Measurements from ENCODE around the gene STAB2.

Gene STAB2

DNA sequence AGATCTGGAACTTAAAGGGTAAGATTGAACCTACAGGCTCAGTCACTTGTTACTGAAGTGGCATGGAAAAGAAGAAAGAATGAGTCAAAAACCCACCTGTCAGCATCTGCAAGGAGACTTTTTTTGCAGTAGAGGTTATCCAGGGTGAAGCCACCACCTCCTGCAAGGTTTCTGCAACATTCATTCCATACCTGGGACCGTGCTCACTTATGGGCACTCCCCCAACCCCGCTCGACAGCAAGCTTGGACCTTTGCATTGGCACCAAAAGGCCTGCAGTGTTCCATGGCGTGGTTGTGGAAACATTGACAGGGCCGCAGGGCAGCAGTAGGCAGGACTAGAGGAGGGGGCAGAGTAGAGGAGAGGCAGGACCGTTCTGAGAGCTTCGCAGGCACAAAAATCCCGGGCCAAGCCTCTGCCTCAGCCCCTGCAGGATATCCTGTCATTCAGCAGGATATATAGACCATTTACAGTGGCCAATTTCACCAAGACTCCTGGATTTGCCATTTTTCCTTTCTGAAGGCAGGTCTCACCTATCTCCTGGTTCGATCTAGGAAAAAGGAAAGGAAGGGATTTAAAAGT is at the start of gene STAB2:
STAB2 (plus strand) TSS at position 483 of the 580 bp plus-strand sequence. CDS start 204 bp downstream, outside the sequence.
- DNase-seq: no peak

DNA sequence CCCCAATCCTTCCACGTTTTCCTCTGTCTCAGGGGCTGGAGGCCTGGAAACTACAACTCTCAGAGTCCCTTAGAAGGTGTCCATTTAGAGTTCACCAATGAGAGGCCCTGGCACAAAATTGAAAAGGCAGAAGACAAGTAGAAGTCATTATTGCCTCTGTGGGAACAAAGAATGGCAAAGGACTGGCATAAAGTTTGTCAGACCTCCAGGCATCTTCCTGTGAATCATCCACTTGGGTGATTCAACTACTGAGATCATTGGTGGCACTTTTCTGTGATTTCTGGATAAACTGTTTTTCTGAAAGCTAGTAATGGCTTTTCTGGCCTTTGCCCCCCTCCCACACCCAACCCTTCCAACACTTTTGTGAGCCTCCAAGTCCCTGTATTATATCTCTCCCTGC is 48.7 kb upstream of the STAB2 start:
- no peak for DNase-seq

DNA sequence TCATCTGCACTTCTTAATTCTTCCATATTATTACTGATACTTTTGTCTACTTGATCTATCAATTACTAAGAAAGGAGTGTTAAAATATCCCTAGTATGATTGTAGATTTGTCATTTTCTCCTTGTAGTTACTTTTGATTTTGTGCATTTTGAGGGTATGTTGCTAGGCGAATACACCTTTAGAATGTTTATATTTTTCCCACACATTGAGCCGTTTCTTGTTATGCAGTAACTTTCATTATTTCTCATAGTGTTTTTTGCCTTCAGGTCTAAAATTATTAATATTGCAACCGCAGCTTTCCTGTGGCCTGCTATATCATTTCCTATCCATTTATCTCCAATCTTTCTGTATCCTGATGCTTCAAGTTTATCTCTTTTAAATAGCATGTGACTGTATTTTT is 46.8 kb upstream of the STAB2 start:
- no peak for DNase-seq

DNA sequence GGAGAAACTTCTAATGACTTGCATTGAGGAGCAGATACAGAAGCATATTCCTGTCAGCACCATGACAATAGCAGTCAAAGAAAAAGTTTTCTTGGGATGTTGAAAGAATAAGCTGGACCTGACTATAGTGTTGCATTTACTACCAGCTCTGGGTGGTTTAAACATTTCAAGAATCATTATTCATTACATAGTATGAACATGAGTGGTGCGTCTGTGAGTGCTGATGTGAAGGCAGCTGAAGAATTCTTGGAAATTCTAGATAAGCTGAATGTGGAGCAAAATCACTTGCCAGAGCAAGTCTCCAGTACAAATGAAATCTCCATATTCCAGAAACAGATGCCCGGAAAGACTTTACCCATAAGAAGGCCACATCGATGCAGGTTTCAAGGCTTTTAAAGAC is 45.0 kb upstream of the STAB2 start:
- no peak for DNase-seq

DNA sequence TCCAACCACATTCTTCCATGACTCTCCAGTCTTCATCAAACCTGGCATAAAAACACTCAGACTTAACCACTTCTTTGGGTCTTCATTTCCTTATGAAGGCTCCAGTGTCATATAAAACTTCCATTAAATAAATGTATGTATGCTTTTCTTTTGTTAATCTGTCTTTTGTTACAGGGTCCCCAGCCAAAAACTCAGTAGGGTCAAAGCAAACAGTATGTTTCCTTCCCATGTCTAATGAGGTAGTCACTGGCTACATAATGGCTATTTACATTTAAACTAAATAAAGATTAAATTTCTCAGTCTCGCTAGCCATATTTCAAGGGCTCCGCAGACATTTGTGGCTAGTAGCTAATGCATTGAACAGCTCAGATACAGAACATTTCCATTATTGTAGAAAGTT is 40.1 kb upstream of the STAB2 start:
- DNase-seq: no peak

GRCh38 chr12:103547376-103547775 is 39.7 kb upstream of the STAB2 start:
- no peak for DNase-seq

DNA sequence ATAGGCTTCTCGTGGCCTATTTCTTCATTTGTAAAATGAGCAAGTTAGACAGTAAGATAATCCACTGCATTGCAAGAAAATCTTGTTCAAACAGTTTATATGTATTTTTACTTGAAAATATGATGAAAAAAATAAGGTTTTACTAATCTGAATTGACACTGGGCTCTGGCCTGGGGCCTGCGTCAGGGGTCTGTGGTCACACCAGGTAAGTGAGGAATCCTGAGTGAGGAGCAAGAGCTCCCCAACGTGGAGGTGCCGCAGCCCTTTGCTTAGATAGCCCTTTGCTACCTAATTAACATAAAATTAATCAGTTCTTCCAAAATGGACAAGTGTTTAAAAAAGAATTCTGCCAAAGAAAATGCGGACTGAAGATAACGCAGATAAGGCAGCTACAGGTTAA is 39.1 kb upstream of the STAB2 start:
- no peak for DNase-seq

- peak; percentile 59 for DNase-seq
These were observed 38.2 kb upstream of the STAB2 start for GRCh38 chr12:103548622-103549601.

DNA sequence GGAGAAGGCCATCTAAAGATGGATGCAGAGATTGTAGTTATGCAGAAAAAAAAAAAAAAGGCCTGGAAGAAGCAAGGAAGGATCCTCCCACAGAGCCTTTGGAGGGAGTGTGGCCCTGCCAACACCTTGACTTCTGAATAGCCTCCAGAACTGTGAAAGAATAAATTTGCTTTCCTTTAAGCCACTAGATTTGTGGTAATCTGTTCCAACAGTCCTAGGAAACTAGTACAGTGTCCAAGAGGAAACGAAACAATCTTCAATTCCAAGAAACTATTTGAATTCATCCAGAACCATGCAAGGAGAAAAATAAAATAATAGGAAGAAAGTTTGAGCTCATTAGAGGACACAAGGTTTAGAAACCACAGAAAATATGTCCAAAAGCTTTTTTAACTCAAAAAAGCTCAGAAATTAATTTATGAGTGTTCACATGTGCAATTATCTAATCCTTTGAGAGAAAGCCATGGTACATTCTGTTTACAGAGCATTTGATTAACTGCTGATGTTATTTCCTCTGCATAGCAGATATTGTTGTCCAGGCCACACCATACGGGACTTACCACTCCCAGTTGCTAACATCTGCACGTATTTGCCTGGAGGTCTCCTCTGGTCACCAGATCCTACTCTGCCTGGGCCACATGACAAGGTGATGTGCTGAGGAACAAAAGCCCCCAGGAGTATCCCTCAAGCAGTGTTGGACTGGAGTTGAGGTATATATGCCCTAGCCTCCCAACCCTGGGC is 30.0 kb upstream of the STAB2 start:
- no peak for DNase-seq

- no peak for DNase-seq
These were observed 29.5 kb upstream of the STAB2 start for GRCh38 chr12:103557628-103558010.

- DNase-seq: no peak
These were observed 28.2 kb upstream of the STAB2 start for GRCh38 chr12:103558879-103559278.

GRCh38 chr12:103560604-103561101 is 26.4 kb upstream of the STAB2 start:
- DNase-seq: no peak

GRCh38 chr12:103561174-103561573 is 25.9 kb upstream of the STAB2 start:
- DNase-seq: no peak

- DNase-seq: no peak
These were observed 20.7 kb upstream of the STAB2 start for GRCh38 chr12:103566398-103566797.

- DNase-seq: no peak
These were observed 17.8 kb upstream of the STAB2 start for GRCh38 chr12:103569278-103569677.

- DNase-seq: no peak
These were observed 15.8 kb upstream of the STAB2 start for GRCh38 chr12:103571286-103571685.

DNA sequence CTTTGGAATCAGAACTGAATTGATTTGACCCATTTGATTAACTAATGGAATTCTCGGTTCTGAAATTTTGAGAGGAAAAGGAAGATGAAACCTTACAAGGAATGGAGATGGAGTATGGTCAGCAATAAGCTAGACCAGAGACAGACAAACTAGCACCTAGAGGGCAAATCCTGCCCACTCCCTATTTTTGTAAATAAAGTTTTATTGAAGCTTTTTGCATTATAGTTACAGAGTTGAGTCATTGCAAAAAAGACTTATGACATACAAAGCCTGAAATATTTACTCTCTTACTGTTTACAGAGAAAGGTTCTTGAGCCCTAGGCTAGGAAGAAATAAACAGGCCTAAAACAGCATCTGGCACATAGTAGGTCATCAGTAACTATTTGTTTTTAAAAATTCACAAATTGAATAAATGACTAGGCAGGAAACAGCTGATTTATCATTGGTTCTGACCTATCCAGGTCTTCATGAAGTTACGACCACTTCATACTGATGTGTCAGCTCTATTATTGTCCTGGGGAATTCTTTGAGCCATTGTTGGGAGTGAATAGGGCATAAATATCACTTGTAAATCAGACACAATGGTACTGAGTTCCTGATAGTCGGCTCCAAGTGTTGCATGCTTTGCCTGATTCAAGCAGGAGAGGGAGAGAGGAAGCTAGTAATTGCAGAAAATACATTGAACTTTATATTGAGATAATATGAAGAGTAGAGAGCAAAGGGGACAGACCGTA is 14.6 kb upstream of the STAB2 start:
- DNase-seq: no peak

DNA sequence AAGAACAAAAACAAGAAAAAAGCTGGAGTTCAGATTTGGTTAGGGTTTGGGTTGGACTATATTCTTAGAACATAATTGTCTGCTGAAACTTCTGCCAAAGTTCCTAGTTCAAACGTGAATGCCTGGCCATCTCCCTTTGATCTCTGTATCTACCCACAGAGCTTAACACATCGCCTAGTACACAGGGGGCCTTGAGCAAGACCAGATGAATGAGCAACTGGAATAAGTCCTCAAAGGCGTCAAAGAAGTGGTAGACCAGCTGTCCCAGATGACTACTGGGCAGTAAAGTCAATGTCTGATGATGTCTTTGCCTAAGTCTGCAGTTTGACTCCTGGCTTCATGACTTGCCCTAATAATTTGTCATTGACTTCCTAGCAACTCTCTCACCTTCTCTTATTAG is 13.9 kb upstream of the STAB2 start:
- no peak for DNase-seq

- DNase-seq: no peak
These were observed 8.1 kb upstream of the STAB2 start for GRCh38 chr12:103578926-103579325.

GRCh38 chr12:103580026-103580425 is 7.0 kb upstream of the STAB2 start:
- DNase-seq: no peak

DNA sequence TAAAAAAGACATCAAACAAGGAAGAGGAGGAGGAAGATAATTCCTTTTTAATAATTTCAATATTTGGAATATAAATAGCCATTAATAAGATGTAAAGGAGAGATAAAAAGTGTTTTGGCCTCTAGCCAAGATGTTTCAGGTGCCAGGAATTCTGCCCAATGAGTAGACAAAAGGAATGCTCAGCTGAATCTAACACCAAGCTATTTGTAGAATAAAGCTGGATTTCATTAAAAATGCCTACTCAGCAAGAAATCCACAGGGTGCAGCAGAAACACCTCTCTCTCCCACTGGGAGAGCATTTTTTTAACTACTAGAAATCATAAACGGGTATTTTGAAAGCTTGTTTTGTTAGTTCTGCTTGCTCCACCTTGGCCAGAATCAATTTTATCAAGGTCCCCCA is 4.1 kb upstream of the STAB2 start:
- DNase-seq: no peak

GRCh38 chr12:103586132-103586531 is 941 bp upstream of the STAB2 start:
- no peak for DNase-seq

- no peak for DNase-seq
These were observed 1.6 kb downstream of the STAB2 start for GRCh38 chr12:103588680-103589079.
